T1000 (cell line): Measurements from ENCODE around the gene C16orf87.

ENCODE experiments used
- DNase-seq: peaks from one replicate; lab custom pipeline; 2025; ENCODE audit warnings: mixed read lengths; lab: John Stamatoyannopoulos, UW

C16orf87 gene

DNA sequence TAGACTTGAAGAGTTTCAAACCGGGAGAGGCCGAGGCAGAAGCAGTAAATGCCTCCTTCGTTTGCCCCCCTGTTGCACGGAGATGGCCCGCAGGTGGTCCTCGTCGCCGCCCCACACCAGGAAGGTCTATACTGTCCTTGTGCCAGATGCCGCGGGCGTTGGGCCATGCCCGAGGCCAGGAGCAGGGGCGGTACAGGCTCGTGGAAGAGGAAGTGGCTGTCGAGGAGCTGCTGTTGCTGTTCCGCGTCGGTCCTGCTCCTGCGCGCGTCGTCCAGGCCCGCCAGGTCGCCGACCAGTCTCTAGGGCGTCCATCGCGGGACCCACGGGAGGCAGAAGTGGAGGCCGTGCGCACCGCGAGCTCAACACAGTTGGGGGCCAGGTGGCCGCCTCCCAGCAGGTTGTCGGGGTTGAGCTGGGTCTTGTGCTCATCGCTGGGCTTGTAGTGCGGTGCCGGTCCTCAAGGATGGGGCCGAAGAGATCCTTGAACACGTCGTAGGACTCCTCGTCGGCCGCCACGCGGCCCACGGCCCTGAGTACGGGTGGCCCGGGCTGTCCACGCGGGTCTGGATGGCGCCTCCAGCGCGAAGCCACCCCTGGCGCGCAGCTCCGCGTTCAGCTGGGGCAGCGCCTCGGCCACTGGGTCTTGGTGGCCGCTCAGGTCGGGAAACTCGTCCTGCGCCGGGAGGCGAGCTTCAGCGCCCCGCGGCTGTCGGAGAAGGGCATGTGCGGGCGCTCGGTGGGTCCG, 13.1 kb upstream of the C16orf87 start:
- DNase-seq = no peak

- DNase-seq = no peak
These were observed 11.4 kb upstream of the C16orf87 start for GRCh38 chr16:46842192-46842895.

DNA sequence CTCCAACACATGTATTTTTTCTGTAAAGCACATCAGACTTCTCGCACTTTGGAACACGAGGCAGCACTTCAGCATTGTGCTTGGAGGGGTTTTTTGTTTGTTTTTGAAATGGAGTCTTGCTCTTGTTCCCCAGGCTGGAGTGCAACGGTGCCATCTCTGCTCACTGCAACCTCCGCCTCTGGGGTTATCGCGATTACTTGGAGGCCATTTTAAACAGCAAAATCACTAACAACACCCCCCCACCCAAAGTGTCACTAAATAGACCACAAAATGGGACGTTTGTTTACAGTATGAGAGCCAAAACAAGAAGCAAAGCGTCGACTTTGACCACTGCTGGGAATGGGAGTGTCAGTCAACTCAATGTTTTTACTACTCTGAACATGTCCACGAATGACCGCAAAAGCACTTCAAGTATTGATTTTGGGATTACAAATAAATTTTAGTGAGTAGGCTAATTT, 9.0 kb upstream of the C16orf87 start:
- DNase-seq = no peak

DNA sequence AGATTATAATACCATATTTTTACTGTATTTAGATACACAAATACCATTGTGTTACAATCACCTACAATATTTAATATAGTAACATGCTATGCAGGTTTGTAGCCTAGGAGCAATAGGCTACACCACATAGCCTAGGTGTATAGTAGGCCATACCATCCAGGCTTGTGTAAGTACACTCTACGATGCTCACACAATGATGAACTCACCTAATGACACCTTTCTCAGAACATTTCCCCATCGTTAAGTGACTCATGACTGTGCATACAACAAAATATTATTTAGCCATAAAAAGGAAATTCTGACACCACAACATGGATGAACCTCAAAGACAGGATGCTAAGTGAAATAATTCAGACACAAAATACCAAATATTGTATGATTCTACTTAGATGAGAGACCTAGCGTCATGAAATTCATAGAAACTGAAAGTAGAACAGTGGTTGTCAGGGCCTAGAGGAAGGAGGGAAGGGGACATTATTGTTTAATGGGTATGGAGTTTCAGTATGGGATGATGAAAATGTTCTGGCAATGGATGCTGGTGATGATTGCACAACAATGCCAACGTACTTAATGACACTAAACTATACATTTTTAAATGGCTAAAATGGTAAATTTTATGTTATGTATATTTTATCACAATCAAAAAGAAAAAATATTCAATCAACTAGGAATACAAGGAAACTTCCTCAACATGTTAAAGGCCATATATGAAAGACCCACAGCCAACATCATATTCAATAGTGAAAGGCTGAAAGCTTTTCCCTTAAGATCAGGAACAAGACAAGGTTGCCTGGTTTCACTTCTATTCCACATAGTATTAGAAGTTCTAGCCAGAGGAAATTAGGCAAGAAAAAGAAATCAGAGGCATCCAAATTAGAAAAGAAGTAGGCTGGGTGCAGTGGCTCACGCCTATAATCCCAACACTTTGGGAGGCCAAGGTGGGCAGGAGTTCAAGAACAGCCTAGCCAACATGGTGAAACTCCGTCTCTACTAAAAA, 5.9 kb upstream of the C16orf87 start:
- DNase-seq = no peak

GRCh38 chr16:46833460-46833800, 2.5 kb upstream of the C16orf87 start:
- DNase-seq = no peak

- no peak for DNase-seq
These were observed 1.9 kb upstream of the C16orf87 start for GRCh38 chr16:46832757-46833459.

DNA sequence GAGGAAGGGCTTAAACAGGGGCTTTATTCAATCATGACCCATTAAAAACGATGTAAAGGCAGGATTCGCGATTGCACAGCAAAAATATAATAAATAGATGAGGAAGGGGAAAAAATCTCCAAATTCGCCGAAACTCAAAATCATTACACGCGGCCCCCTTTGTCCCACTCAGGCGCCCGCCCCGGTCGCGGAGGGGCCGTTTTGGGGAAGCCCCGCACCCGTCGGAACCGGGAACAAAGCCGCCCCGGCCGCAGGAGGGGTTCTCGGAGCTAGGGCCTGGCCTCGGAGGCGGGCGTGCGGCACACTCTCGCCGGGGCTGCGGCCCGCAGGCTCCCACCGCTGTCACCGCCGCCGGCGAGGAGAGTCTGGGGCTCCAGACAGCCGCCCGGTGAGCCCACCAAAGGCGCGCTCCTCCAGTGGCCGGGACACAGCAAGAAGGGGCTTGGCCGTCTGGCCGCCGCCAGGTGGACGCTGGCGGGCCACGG, 521 bp downstream of the C16orf87 start:
- no peak for DNase-seq

DNA sequence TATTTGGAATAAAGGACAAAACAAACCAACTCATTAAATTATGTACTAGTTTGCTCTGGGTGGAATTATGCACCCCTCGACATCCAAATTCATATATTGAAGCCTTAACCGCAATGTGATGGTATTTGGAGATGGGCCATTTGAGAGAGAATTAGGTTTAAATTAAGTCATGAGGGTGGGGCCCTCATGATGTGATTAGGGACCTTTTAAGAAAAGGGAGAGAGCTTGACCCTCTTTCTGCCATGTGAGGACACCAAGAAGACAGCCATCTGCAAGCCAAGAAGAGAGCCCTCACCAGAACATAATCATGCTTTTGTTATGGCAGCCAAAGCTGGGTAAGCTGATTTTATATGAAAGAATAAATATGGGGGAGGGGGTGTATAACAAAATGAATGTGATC, 2.0 kb downstream of the C16orf87 start:
- DNase-seq = no peak

- no peak for DNase-seq
These were observed 2.7 kb downstream of the C16orf87 start for GRCh38 chr16:46828292-46828691.

- DNase-seq = no peak
These were observed 4.3 kb downstream of the C16orf87 start for GRCh38 chr16:46826631-46827030.

GRCh38 chr16:46822270-46822669, 8.7 kb downstream of the C16orf87 start:
- no peak for DNase-seq

- DNase-seq = no peak
These were observed 13.0 kb downstream of the C16orf87 start for GRCh38 chr16:46817961-46818360.

DNA sequence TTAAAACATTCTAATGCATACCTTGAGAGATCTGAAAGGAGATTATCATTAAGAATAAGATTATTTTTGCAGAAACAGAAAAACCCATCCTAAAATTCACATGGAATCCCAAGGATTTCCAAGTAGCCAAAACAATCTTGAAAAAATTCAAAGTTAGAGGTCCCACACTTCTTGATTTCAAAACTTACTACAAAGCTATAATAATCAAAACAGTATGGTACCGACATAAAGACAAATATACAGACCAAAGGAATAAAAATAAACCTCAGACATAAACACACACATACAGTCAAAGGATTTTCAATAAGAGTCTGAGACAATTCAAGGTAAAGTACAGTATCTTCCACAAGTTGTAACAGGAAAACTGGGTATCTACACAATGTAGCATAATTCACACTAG, 16.2 kb downstream of the C16orf87 start:
- DNase-seq = no peak

- DNase-seq = no peak
These were observed 17.4 kb downstream of the C16orf87 start for GRCh38 chr16:46813611-46814010.

- no peak for DNase-seq
These were observed 18.0 kb downstream of the C16orf87 start for GRCh38 chr16:46812781-46813540.

- no peak for DNase-seq
These were observed 19.3 kb downstream of the C16orf87 start for GRCh38 chr16:46811682-46812081.

- no peak for DNase-seq
These were observed 22.0 kb downstream of the C16orf87 start for GRCh38 chr16:46808997-46809396.

GRCh38 chr16:46807336-46807735, 23.6 kb downstream of the C16orf87 start:
- DNase-seq = no peak

DNA sequence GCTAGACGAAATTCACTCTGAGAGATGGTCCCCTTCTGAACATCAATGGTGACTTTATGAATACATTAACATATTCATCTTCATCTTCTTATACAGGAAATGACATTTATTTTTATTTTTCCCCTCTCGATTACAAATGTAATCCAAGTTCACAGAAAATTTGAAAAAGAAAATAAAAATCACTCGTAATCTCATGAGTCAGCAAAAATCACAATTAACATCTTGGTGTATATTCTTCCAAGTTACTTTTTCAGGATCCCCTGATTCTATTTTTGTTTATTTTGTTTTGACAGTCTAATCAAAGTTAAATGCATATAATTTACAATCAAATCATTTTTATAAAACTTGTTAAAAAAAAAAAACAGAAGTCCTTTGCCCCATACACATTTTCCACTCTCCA, 27.6 kb downstream of the C16orf87 start:
- no peak for DNase-seq

- DNase-seq = no peak
These were observed 29.4 kb downstream of the C16orf87 start for GRCh38 chr16:46801428-46802049.
